T47D (cell line): ENCODE measurements around the gene MAP1LC3B2.

ENCODE experiments used
- DNase-seq, 2 experiments: peaks; one replicate each; pipeline versions ENCODE4 v3.0.0 to v3.0.0-alpha.2; 2011 to 2012; ENCODE audit warnings: low read depth in 1 of 2, low spot score in 1 of 2
- JUND ChIP-seq: IDR thresholded peaks from 2 replicates; pipeline ENCODE4 v1.6.1; 2012; ENCODE audit warnings: low read depth
- in situ Hi-C: cut with HindIII; loops from 2 replicates; pipeline ENCODE4 v1.10.0; 2016; ENCODE audit warnings: low sequenced_read_pairs, low pct_unique_long_range_greater_than_20kb

MAP1LC3B2 gene

DNA sequence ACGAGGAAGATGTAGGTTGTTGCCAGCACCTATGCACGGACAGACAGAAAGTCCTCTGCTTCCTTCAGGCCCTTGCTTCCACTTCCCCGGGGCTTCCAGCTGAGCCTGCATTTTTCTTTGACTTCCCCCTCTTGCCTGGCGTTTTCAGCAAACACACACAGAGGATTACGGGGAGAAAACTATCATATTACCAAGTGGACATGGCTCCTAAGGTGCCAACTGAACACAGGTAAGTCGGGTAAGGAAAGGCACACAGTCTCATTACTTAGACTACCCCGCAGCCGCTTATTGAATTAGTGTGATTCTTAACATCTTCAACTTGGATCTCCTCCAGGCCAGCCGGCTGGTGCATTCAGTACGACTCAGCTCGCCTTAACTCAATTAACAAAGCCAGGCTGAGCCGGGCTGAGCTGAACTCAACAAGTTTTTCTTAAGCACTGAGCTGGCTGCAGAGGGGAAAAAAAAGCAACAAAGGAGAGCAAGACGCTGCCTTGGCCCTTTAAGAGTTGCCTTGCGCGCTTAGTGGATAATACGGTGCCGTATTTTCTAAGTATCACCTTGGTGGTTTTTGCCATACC lies 19.2 kb upstream of the MAP1LC3B2 start:
- TF ChIP-seq JUND = no peak
- in situ Hi-C loops = no loop called here
- DNase-seq = peak in 1 of 2 experiments; percentile 86

GRCh38 chr12:116540622-116541152 lies 18.5 kb upstream of the MAP1LC3B2 start:
- in situ Hi-C loops = no loop called here
- DNase-seq = no peak

GRCh38 chr12:116541547-116542344 lies 17.4 kb upstream of the MAP1LC3B2 start:
- TF ChIP-seq JUND = no peak
- in situ Hi-C loops = no loop called here
- DNase-seq = peak in 1 of 2 experiments; percentile 73

More at GRCh38 chr12:116540622-116541152, 18.5 kb upstream of the MAP1LC3B2 start:
- no peak for TF ChIP-seq JUND

DNA sequence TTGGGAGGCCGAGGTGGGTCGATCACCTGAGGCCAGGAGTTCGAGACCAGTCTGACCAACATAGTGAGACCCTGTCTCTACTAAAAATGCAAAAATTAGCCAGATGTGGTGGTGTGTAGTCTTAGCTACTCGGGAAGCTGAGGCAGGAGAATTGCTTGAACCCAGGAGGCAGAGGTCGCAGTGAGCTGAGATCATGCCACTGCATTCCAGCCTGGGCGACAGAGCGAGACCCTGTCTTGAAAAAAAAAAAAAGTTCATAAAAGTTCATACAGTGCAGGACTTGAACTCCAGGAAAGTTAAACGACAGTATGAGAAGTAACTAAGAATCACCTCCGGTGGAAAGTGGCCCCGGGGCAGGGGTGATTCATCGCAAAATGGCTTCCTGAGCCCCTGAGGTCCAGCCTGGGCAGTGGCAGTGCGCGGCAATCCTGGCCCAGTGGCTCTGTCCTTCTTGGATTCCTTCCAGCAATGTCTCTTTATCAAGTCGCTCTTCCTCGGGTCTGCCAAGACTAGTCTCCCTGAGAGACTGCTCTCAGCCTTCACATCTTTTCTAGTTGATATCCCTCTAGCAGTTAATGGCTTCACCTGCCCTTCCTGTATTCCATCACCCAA lies 16.7 kb upstream of the MAP1LC3B2 start:
- no peak for TF ChIP-seq JUND
- peak in 1 of 2 experiments; percentile 23 for DNase-seq
- in situ Hi-C loops = no loop called here

- no peak for TF ChIP-seq JUND
- no peak for DNase-seq
- in situ Hi-C loops = no loop called here
Measured at GRCh38 chr12:116544656-116545055, 14.5 kb upstream of the MAP1LC3B2 start.

DNA sequence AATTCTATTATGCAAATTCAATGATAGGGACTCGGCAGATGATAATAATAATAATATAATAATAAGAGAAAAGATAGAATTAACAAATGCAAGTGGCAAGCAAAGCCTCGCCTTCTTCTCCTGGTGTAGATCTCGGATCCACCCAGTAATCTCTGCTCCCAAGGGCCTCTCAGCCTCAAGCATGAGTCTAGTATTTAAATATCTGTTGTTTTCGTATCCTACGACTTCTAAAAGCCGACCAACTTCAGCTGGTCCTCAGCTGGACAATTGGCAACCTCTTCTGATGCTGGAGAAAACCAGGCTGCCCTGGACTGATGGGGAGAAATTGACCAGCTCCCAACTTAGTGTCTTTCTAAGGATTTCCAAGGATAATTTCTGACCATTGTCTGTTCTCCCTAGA lies 14.0 kb upstream of the MAP1LC3B2 start:
- TF ChIP-seq JUND = no peak

DNA sequence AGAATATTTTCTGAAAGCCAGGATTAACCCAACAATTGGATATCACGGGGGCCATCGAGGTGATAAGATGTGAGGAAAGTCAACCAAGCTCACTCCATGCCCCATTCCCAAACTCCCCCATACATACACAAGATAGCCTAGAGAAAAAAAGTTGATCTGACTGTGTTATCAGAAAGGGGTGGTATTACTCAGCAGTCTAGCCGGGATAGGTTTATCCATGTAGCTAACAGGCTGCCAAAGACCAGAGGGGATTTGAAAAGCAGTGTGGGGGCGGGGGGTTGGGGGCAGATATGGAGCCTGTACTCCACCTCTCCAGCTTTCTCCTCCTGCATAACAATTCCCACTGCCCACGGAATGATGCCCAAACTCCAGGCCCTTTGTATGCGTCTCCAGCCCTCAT lies 13.2 kb upstream of the MAP1LC3B2 start:
- TF ChIP-seq JUND = no peak
- no peak for DNase-seq
- in situ Hi-C loops = no loop called here

More for the DNA sequence above, 14.0 kb upstream of the MAP1LC3B2 start:
- no peak for DNase-seq
- in situ Hi-C loops = no loop called here

GRCh38 chr12:116547955-116548501 lies 11.2 kb upstream of the MAP1LC3B2 start:
- in situ Hi-C loops = no loop called here
- no peak for TF ChIP-seq JUND
- no peak for DNase-seq

- DNase-seq = no peak
- in situ Hi-C loops = no loop called here
- TF ChIP-seq JUND = no peak
Measured at GRCh38 chr12:116549993-116550392, 9.2 kb upstream of the MAP1LC3B2 start.

DNA sequence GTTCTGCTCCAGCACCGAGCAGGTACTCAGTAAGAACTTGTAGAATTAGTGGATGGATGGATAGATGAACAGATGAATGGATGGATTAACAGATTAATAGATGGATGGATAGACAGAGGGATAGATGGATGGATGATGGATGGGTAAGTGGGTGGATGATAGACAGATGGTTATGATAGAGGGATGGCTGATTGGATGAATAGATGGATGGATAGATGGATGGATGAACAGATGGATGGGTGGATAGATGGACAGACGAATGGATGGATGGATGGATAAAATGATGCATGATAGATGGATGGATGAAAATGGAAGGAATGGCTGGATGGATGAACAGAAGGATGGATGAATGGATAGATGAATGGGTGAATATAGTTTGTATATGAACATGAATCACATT lies 8.0 kb upstream of the MAP1LC3B2 start:
- TF ChIP-seq JUND = no peak
- in situ Hi-C loops = no loop called here
- no peak for DNase-seq

DNA sequence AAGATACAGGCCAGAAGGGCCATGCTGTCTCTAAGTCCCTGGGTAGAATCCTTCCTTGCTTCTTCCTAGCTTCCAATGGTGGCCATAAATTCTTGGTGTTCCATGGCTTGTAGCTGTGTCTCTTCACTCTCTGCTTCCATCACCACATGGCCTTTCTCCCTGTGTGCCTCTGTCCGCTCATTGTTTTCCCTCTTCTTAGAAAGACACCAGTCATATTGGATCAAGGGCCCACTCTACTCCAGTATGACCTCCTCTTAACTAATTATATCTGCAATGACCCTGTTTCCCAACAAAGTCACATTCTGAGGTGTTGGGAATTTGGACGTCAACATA lies 7.6 kb upstream of the MAP1LC3B2 start:
- no peak for TF ChIP-seq JUND
- DNase-seq = no peak
- in situ Hi-C loops = no loop called here

- TF ChIP-seq JUND = no peak
- DNase-seq = no peak
- in situ Hi-C loops = no loop called here
Measured at GRCh38 chr12:116551952-116552772, 7.0 kb upstream of the MAP1LC3B2 start.
